HG03342 (cell line): ENCODE measurements around the gene SLAMF6.
A peak's percentile ranks its signal among the peaks of the same experiment; 100 is the strongest.
"Not testable (repeated sequence)": the region's sequence is repeated elsewhere in the genome, so short reads cannot be mapped to it uniquely, and the experiment has no call there.

Source experiments
- ATAC-seq: cut with Tn5 transposase; IDR thresholded peaks from one replicate; pipeline ENCODE4 v1.9.1; 2021; ENCODE audit warnings: mild to moderate bottlenecking, moderate library complexity; ENCODE audit not compliant: unreplicated experiment

SLAMF6 gene

GRCh38 chr1:160544647-160545046, 21.6 kb upstream of the SLAMF6 start:
- ATAC-seq: no peak

- ATAC-seq: no peak
Measured at GRCh38 chr1:160542303-160542945, 19.4 kb upstream of the SLAMF6 start.

GRCh38 chr1:160541622-160542302, 18.7 kb upstream of the SLAMF6 start:
- ATAC-seq: no peak

- no peak for ATAC-seq
Measured at GRCh38 chr1:160540859-160541233, 17.8 kb upstream of the SLAMF6 start.

GRCh38 chr1:160539990-160540858, 17.2 kb upstream of the SLAMF6 start:
- peak; percentile 91 for ATAC-seq

- ATAC-seq: no peak
Measured at GRCh38 chr1:160539684-160539989, 16.6 kb upstream of the SLAMF6 start.

- no peak for ATAC-seq
Measured at GRCh38 chr1:160538985-160539651, 16.1 kb upstream of the SLAMF6 start.

GRCh38 chr1:160537714-160538665, 14.9 kb upstream of the SLAMF6 start:
- no peak for ATAC-seq

- no peak for ATAC-seq
Measured at GRCh38 chr1:160534823-160535605, 12.0 kb upstream of the SLAMF6 start.

GRCh38 chr1:160532557-160532813, 9.4 kb upstream of the SLAMF6 start:
- not testable (repeated sequence) for ATAC-seq

GRCh38 chr1:160531809-160532556, 8.9 kb upstream of the SLAMF6 start:
- ATAC-seq: not testable (repeated sequence)

- not testable (repeated sequence) for ATAC-seq
Measured at GRCh38 chr1:160529401-160529952, 6.4 kb upstream of the SLAMF6 start.

GRCh38 chr1:160523789-160524188, 734 bp upstream of the SLAMF6 start:
- ATAC-seq: not testable (repeated sequence)

- ATAC-seq: no peak
Measured at GRCh38 chr1:160522136-160522535, 919 bp downstream of the SLAMF6 start.

- no peak for ATAC-seq
Measured at GRCh38 chr1:160521554-160521953, 1.5 kb downstream of the SLAMF6 start.

GRCh38 chr1:160520999-160521398, 2.1 kb downstream of the SLAMF6 start:
- ATAC-seq: peak; percentile 51

GRCh38 chr1:160520582-160520981, 2.5 kb downstream of the SLAMF6 start:
- no peak for ATAC-seq

GRCh38 chr1:160519642-160520435, 3.2 kb downstream of the SLAMF6 start:
- no peak for ATAC-seq
